Measurements from ENCODE around the gene NSUN6. TPM values are rescaled to one million over a fixed set of nuclear protein-coding genes. Genes with fewer than 3 reads are reported as not detected.

NSUN6 gene, protein sequence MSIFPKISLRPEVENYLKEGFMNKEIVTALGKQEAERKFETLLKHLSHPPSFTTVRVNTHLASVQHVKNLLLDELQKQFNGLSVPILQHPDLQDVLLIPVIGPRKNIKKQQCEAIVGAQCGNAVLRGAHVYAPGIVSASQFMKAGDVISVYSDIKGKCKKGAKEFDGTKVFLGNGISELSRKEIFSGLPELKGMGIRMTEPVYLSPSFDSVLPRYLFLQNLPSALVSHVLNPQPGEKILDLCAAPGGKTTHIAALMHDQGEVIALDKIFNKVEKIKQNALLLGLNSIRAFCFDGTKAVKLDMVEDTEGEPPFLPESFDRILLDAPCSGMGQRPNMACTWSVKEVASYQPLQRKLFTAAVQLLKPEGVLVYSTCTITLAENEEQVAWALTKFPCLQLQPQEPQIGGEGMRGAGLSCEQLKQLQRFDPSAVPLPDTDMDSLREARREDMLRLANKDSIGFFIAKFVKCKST
- total RNA-seq, result 9.3 and 14.2 TPM in 2 replicates

DNA sequence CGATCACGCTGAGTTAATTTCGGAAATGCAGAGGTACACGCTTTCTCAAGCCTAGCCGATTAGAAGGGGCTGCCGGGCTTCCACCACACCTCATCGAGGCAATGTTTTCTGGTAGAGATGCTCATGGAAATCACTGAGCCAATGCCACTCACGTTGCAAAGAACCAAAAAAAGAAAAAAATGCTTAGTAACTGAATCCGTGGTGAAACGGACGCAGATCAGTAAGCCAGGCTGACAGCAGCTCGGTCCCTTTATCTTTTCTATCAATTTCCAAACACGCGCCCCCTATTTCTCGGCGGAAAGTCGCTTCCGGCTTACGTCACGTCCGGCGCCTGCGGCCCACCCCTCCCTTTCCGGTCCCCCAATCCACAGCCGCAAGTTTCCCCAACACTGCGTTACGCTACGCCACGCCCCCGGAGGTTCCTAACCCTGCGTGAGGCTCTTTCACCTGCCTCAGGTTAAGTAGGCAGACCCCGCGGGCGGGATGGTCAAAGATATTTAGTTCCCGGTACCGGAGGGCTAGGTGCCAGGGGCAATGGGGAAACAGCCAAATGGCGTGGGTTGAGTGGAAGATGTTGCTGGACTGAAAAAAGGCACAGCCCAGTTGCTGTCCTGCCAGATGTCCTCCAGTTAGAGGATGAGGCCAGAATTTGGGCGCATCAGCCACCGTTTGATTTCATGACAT lies at the start of gene NSUN6:
NSUN6 (minus strand) TSS at position 264 of the 684 bp plus-strand sequence. CDS start 384 bp downstream, outside the sequence.

DNA sequence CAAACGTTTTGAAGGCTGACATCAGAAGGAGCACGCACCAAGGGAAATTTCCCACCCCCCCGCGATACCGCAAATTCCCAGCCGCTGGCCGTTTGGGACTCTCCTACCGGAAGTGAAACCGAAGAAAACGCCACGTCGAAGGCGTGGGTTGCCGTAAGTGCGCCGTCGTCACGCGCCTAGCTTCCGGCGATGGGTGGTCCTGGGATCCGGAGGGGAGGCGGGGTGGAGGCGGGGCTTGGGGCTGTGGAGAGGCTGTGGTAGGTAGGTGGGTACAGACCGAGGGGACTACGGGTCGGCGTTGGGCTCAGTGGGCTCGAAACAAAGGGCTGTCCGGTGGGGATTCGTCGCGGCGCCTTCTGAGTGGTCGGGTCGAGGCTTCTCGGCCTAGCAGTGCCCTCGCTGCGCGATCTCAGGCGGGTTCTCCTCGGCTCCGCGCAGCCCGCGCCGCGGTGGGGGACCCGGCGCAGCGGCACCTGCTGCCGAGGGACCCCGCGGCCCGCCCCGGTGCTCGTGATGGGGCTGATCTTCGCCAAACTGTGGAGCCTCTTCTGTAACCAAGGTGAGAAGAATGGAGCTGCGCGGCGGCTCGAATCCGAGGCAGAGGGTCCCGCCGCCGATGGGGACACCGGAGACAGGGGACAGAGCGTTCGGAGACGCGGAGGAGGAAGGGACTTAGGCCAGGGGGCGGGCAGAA lies 7.9 kb upstream of the NSUN6 start, which contains the start of gene ARL5B:
ARL5B (plus strand) TSS at position 307 of the 694 bp plus-strand sequence; CDS start at position 514, 207 bp downstream.

Other genes with a start within 250 kb of the NSUN6 start
- 13.2 and 15.9 TPM in 2 replicates for gene ARL5B, start 7.8 kb upstream of the NSUN6 start, total RNA-seq

All from regular cardiac myocyte (primary cell).